Natural killer cell (primary cell): ENCODE results near the gene CSMD2. TPM values are rescaled to one million over a fixed set of nuclear protein-coding genes. Genes with fewer than 3 reads are reported as not detected.

Experiments
- ATAC-seq, 3 donors: fragments of 150-1000 bp in 2 of 3; fragments of 200-7000 bp in 1 of 3; cut with Tn5 transposase; 1 replicate in 1 of 3; 2 replicates in 2 of 3; pipeline ENCODE4 v1.10.0; 2021; ENCODE audit warnings: mild to moderate bottlenecking in 2 of 3, moderate library complexity in 2 of 3
- DNase-seq, 2 donors: peaks; one replicate each; pipeline versions ENCODE4 v3.0.0 to v3.0.0-alpha.2; 2013 to 2021; ENCODE audit warnings: mixed read lengths in 1 of 2
- H3K27ac ChIP-seq: one replicate; pipeline ENCODE4 v1.5.1; 2013; ENCODE audit warnings: mild to moderate bottlenecking, low read length
- H3K27me3 ChIP-seq: one replicate; pipeline ENCODE4 v1.6.1; 2013; ENCODE audit warnings: low read length; ENCODE audit not compliant: control insufficient read depth, insufficient read depth
- H3K36me3 ChIP-seq: one replicate; pipeline ENCODE4 v1.6.1; 2013; ENCODE audit warnings: low read length; ENCODE audit not compliant: control insufficient read depth, insufficient read depth
- H3K4me1 ChIP-seq: one replicate; pipeline ENCODE4 v1.6.1; 2013; ENCODE audit warnings: low read length; ENCODE audit not compliant: control insufficient read depth, insufficient read depth
- H3K4me3 ChIP-seq: one replicate; pipeline ENCODE4 v1.5.1; 2013; ENCODE audit warnings: low read length
- H3K9me3 ChIP-seq: one replicate; pipeline ENCODE4 v1.6.1; 2013; ENCODE audit warnings: low read length; ENCODE audit not compliant: control insufficient read depth, insufficient read depth
- H3K27ac Mint-ChIP-seq, 2 donors: one replicate each; pipeline ENCODE4 v1.8.0; 2022; ENCODE audit warnings: mild to moderate bottlenecking in 2 of 2, mixed read lengths in 2 of 2, moderate library complexity in 1 of 2
- H3K27me3 Mint-ChIP-seq, 2 donors: one replicate each; pipeline ENCODE4 v1.8.0; 2022; ENCODE audit warnings: low read depth in 2 of 2, mixed read lengths in 2 of 2
- H3K36me3 Mint-ChIP-seq: one replicate; pipeline ENCODE4 v1.8.0; 2022; ENCODE audit warnings: mixed read lengths
- H3K4me1 Mint-ChIP-seq, 2 donors: one replicate each; pipeline ENCODE4 v1.8.0; 2022; ENCODE audit warnings: mixed read lengths in 2 of 2
- H3K4me3 Mint-ChIP-seq: one replicate; pipeline ENCODE4 v1.8.0; 2022; ENCODE audit warnings: mild to moderate bottlenecking, moderate library complexity, mixed read lengths
- H3K9me3 Mint-ChIP-seq, 2 donors: one replicate each; pipeline ENCODE4 v1.8.0; 2022; ENCODE audit warnings: mixed read lengths in 2 of 2
- CTCF ChIP-seq: fragments of 200-600 bp; IDR thresholded peaks from one replicate; pipeline ENCODE4 v1.8.0; 2022; ENCODE audit warnings: antibody characterized with exemption
- WGBS: methylation state at CpG from one replicate; pipeline ENCODE4 v1.1.7; 2013; ENCODE audit warnings: missing lambda C conversion rate; ENCODE audit not compliant: insufficient coverage; 5-methylcytosine and 5-hydroxymethylcytosine counted together
- intact Hi-C: fragments of 100-400 bp; cut with micrococcal nuclease; formaldehyde crosslinking; loops from one replicate; pipeline ENCODE4 v1.14.2; 2022
- total RNA-seq, 4 donors: library from RNA; stranded (reverse); fragments of 120-200 nt in 1 of 4; gene quantifications; one replicate each; pipeline versions ENCODE4 v1.2.3 to v1.2.4, GENCODE V29; 2013 to 2022

The CSMD2 gene
- total RNA-seq, 3 donors from 2014 or later (not counting 1 experiment from before 2014, with no cell fraction given) = not detected

GRCh38 chr1:33986390-33987095 lies 178.5 kb downstream of the CSMD2 start:
- no peaks in the 10 kb centered on the region for H3K27me3 ChIP-seq
- Mint-ChIP-seq H3K4me3 (no peak overlapping the region), H3K27ac (no peak overlapping the region), H3K4me1 (no peaks in the 10 kb centered on the region), H3K27me3 (peaks cover 12 to 17% of the 10 kb centered on the region in 2 donors), H3K9me3 (no peaks in the 10 kb centered on the region), H3K36me3 (no peaks in the 10 kb centered on the region)
- H3K36me3 ChIP-seq = no peaks in the 10 kb centered on the region
- intact Hi-C loops = no loop called here
- no peak overlapping the region for H3K27ac ChIP-seq
- H3K9me3 ChIP-seq = no peaks in the 10 kb centered on the region
- WGBS = 51% methylated on average over 5 of the region's 5 CpGs
- ATAC-seq = no peak
- no peak for DNase-seq
- H3K4me3 ChIP-seq = no peak overlapping the region
- no peaks in the 10 kb centered on the region for H3K4me1 ChIP-seq
- TF ChIP-seq CTCF = no peak

DNA sequence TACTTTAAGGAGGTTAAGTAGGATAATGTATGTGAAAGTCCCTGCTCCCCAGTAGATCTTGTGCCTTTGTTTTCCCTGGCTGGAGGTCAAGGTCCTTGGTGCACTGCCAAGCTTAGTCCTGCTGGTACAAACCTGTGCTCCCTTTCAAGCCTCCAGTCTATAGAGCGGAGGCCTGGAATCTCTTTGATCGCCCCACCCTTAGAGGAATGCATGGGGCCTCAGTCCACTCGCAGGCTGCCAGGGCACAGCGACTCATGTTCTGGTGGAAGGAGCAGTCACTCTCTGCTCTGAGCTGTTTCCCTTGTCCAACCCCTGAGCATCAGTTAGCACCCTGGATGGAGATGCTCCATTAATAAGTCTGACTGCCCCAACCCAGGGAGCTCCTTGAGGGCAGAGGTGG lies 179.4 kb downstream of the CSMD2 start:
- 95% methylated on average over 4 of the region's 4 CpGs for WGBS
- Histone ChIP-seq H3K27me3 (no peaks in the 10 kb centered on the region), H3K36me3 (no peaks in the 10 kb centered on the region), H3K4me3 (no peak overlapping the region), H3K9me3 (no peaks in the 10 kb centered on the region), H3K4me1 (no peaks in the 10 kb centered on the region), H3K27ac (no peak overlapping the region)
- ATAC-seq (no peak), DNase-seq (no peak)
- H3K4me3 Mint-ChIP-seq = no peak overlapping the region
- intact Hi-C loops = no loop called here
- no peaks in the 10 kb centered on the region for H3K4me1 Mint-ChIP-seq
- TF ChIP-seq CTCF = no peak
- no peaks in the 10 kb centered on the region for H3K9me3 Mint-ChIP-seq
- no peak overlapping the region for H3K27ac Mint-ChIP-seq
- no peaks in the 10 kb centered on the region for H3K36me3 Mint-ChIP-seq
- peaks cover 17 to 18% of the 10 kb centered on the region in 2 donors for H3K27me3 Mint-ChIP-seq

- H3K27ac ChIP-seq = no peak overlapping the region
- Mint-ChIP-seq H3K9me3 (no peaks in the 10 kb centered on the region), H3K36me3 (no peaks in the 10 kb centered on the region), H3K27me3 (peaks cover 17 to 18% of the 10 kb centered on the region in 2 donors), H3K4me3 (no peak overlapping the region), H3K4me1 (no peaks in the 10 kb centered on the region), H3K27ac (no peak overlapping the region)
- no peak for TF ChIP-seq CTCF
- no peaks in the 10 kb centered on the region for H3K36me3 ChIP-seq
- DNase-seq = no peak
- no peak for ATAC-seq
- intact Hi-C loops = no loop called here
- no peak overlapping the region for H3K4me3 ChIP-seq
- H3K27me3 ChIP-seq = no peaks in the 10 kb centered on the region
- H3K4me1 ChIP-seq = no peaks in the 10 kb centered on the region
- H3K9me3 ChIP-seq = no peaks in the 10 kb centered on the region
- 68% methylated on average over 13 of the region's 13 CpGs for WGBS
These were observed 180.0 kb downstream of the CSMD2 start for GRCh38 chr1:33984906-33985565.
